Measurements from ENCODE around the gene CHCHD6. TPM values are rescaled to one million over a fixed set of nuclear protein-coding genes. Genes with fewer than 3 reads are reported as not detected.

CHCHD6 gene
- total and polyA plus RNA-seq, 2 donors (not counting 3 experiments of a cell fraction or from before 2014, with no cell fraction given), result 8.4 to 10.1 TPM

- H3K79me2 ChIP-seq (ENCODE audit: control insufficient read depth, insufficient read depth, low read length), result no peaks in the 10 kb centered on the region
- no TSS peak for BruUV-seq (replicated peaks)
- no peaks in the 10 kb centered on the region for H4K20me1 ChIP-seq (replicated peaks; ENCODE audit: control insufficient read depth, extremely low read depth, insufficient read depth, low read length)
- no peaks in the 10 kb centered on the region for H3K9me3 ChIP-seq (replicated peaks; ENCODE audit: control insufficient read depth, insufficient read depth, low read length)
- POLR2A ChIA-PET, result no interaction called here
- CTCF ChIA-PET, result interaction anchor here (0.8 to 2.8 kb wide), 12 partner anchors 10 to 209 kb away, joined by 3 to 19 read pairs (median 4); no protein-coding TSS in a partner anchor
- FAIRE-seq (no peak), DNase-seq (ENCODE audit: low read depth, low spot score) (no peak)
- peaks cover 4% of the 10 kb centered on the region for H3K4me1 ChIP-seq (ENCODE audit: control insufficient read depth, extremely low read depth, insufficient read depth, low read length)
- H3K9ac ChIP-seq (replicated peaks; ENCODE audit: extremely low read depth, insufficient read depth, low read length), result no peak overlapping the region
- intact Hi-C loops (cut with micrococcal nuclease), result loop anchor here (1.0 kb wide), 2 partner anchors 34 to 208 kb away; no protein-coding TSS in a partner anchor
- H3K9me1 ChIP-seq (replicated peaks; ENCODE audit: control insufficient read depth, extremely low read depth, insufficient read depth, low read length), result no peaks in the 10 kb centered on the region
- H3K27ac ChIP-seq (ENCODE audit: insufficient read depth, low read depth, low read length), result no peak overlapping the region
- no peak overlapping the region for H3K4me3 ChIP-seq (replicated peaks in 1 of 3; ENCODE audit: insufficient read depth in 1 of 3, low read depth in 1 of 3, low read length in 3 of 3)
- H3K36me3 ChIP-seq (ENCODE audit: control insufficient read depth in 2 of 2, extremely low read depth in 1 of 2, insufficient read depth in 2 of 2, low read length in 2 of 2), result no peaks in the 10 kb centered on the region
- dilution Hi-C loops (cut with MboI; ENCODE audit: extremely low pct_ligation_motif_present, low sequenced_read_pairs), result no loop called here
- H2AFZ ChIP-seq (ENCODE audit: low read depth, low read length), result no peak overlapping the region
- TF ChIP-seq MYC (IDR thresholded peaks at IDR 0.05; ENCODE audit: low read depth, low read length), result no peak
- TF ChIP-seq CTCF (IDR thresholded peaks at IDR 0.05; ENCODE audit: extremely low read depth in 1 of 2, insufficient read depth in 1 of 2, low read depth in 1 of 2, low read length in 2 of 2), result no peak
- no peak for TF ChIP-seq EZH2 (IDR thresholded peaks at IDR 0.05; ENCODE audit: borderline replicate concordance, low read depth, low read length, severe bottlenecking)
- TF ChIP-seq MAX (IDR thresholded peaks at IDR 0.05; ENCODE audit: insufficient read depth, insufficient read length), result no peak
- TF ChIP-seq FOS (IDR thresholded peaks at IDR 0.05; ENCODE audit: borderline replicate concordance, insufficient read depth, low read length), result no peak
- no peak for TF ChIP-seq POLR2A (IDR thresholded peaks at IDR 0.05; ENCODE audit: low read depth, low read length)
- no peak for TF ChIP-seq JUN (IDR thresholded peaks at IDR 0.05; ENCODE audit: borderline replicate concordance, insufficient read depth, insufficient read length, low read depth)
- no peak for TF ChIP-seq POLR2AphosphoS5 (IDR thresholded peaks at IDR 0.05; ENCODE audit: insufficient read depth, low read depth, low read length)
- TF ChIP-seq GATA2 (IDR thresholded peaks at IDR 0.05; ENCODE audit: insufficient read depth, insufficient read length, low read depth, low read length), result no peak
- peaks cover 0 to 1% of the 10 kb centered on the region in 2 experiments for H3K27me3 ChIP-seq (ENCODE audit: control insufficient read depth in 2 of 2, insufficient read depth in 2 of 2, low read length in 2 of 2)
- no peak overlapping the region for H3K4me2 ChIP-seq (ENCODE audit: insufficient read depth, low read length)
Observed at GRCh38 chr3:126960604-126960995, 256.6 kb downstream of the CHCHD6 start.

Measured in endothelial cell of umbilical vein (primary cell).